ENCODE data around the gene RASD1. TPM values are rescaled to one million over a fixed set of nuclear protein-coding genes. Genes with fewer than 3 reads are reported as not detected.
A peak's percentile ranks its signal among the peaks of the same experiment; 100 is the strongest.

RASD1 gene
- polyA plus RNA-seq, 1 of the 3 experiments (the other 2 are of a cell fraction) = 0.43 TPM

DNA sequence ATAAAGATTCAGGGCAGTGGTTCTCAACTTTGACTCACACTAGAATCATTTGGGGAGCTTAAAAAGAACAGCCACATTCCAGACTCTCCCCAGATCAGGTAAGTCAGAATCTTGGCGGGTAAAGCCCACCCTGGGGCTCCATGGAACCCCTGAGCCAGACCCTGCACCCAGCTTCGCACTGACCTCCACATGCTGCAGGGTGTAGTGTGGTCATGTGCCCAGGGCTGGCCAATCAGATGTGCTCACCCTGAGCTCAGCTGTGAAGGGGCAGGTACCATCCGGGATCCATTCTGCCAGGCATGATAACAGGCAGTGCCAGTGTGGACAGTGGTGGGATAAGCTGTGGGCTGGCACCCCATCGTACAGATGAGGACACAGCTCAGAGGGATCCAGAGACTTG, 47.5 kb downstream of the RASD1 start:
- TF ChIP-seq RCOR1 (IDR thresholded peaks at IDR 0.05; ENCODE audit: low read length) (no peak), MEF2A (IDR thresholded peaks at IDR 0.05; ENCODE audit: borderline replicate concordance, low read depth) (no peak), ELF1 (IDR thresholded peaks at IDR 0.05) (no peak), EZH2phosphoT487 (IDR thresholded peaks at IDR 0.05; ENCODE audit: borderline replicate concordance, low read depth) (no peak), RXRA (IDR thresholded peaks at IDR 0.05; ENCODE audit: borderline replicate concordance, low read depth) (no peak), FOXM1 (IDR thresholded peaks at IDR 0.05; ENCODE audit: low read depth) (no peak)
- TF ChIP-seq, protein P1, sequence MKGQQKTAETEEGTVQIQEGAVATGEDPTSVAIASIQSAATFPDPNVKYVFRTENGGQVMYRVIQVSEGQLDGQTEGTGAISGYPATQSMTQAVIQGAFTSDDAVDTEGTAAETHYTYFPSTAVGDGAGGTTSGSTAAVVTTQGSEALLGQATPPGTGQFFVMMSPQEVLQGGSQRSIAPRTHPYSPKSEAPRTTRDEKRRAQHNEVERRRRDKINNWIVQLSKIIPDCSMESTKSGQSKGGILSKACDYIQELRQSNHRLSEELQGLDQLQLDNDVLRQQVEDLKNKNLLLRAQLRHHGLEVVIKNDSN (IDR thresholded peaks at IDR 0.05; ENCODE audit: borderline replicate concordance, low read depth) = peak; percentile 43; the same call in 1 of the 2 replicates
- no peaks in the 10 kb centered on the region for H3K36me3 ChIP-seq (replicated peaks in 1 of 2; ENCODE audit: control insufficient read depth in 1 of 2, insufficient read depth in 2 of 2, low read length in 1 of 2)
- ChIA-PET CTCF (interaction anchor here (1.1 to 1.9 kb wide), 3 partner anchors 9 to 93 kb away, joined by 3 to 7 read pairs (median 4); partner anchors contain the start of gene RASD1), POLR2A (no interaction called here)
- H3K79me2 ChIP-seq (ENCODE audit: insufficient read depth) = no peaks in the 10 kb centered on the region
- H3K9me2 ChIP-seq = no peaks in the 10 kb centered on the region
- no peaks in the 10 kb centered on the region for H3K9me3 ChIP-seq
- no peaks in the 10 kb centered on the region; a peak in 1 of 4 replicates for H3K4me1 ChIP-seq (ENCODE audit: control insufficient read depth in 1 of 2, insufficient read depth in 2 of 2, low read depth in 1 of 2, low read length in 1 of 2)
- H3K4me2 ChIP-seq = no peak overlapping the region
- no peak overlapping the region for H2AFZ ChIP-seq (ENCODE audit: low read depth)
- WGBS (ENCODE audit: low lambda C conversion rate) = 60% methylated on average over 3 of the region's 4 CpGs
- H3K9ac ChIP-seq = no peak overlapping the region
- no peaks in the 10 kb centered on the region for H4K20me1 ChIP-seq (ENCODE audit: insufficient read depth)
- DNase-seq = no peak
- no peaks in the 10 kb centered on the region for H3K27me3 ChIP-seq (ENCODE audit: insufficient read depth)
- no peaks in the 10 kb centered on the region for H3F3A ChIP-seq (replicated peaks; ENCODE audit: insufficient read depth)
- H3K27ac ChIP-seq (ENCODE audit: low read depth in 2 of 2, low read length in 1 of 2) = no peak overlapping the region
- H3K4me3 ChIP-seq (ENCODE audit: low read depth in 2 of 2, low read length in 1 of 2) = no peak overlapping the region

DNA sequence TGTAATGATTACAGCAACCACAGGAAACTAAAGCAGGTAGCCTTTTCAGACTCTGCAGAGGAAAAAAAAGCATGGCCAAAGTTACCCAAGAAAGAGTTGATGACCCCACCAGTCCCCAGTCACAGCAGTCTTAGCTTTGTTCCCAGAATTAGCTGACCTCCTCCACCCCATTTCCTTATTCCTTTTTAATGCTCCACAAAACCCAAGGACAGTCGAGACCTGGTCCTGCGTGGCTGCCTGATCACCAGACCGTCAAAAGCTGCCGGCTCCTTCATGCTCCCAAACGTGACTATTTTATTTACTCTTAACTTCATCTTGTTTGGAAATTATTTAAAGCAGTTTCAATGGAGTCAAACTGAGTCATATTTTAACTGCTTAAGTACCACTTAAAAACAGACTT, 48.1 kb downstream of the RASD1 start:
- Histone ChIP-seq H3K9me2 (no peaks in the 10 kb centered on the region), H3K27me3 (ENCODE audit: insufficient read depth) (no peaks in the 10 kb centered on the region), H3K36me3 (replicated peaks in 1 of 2; ENCODE audit: control insufficient read depth in 1 of 2, insufficient read depth in 2 of 2, low read length in 1 of 2) (no peaks in the 10 kb centered on the region), H3K79me2 (ENCODE audit: insufficient read depth) (no peaks in the 10 kb centered on the region), H3F3A (replicated peaks; ENCODE audit: insufficient read depth) (no peaks in the 10 kb centered on the region), H2AFZ (ENCODE audit: low read depth) (no peak overlapping the region), H3K9ac (no peak overlapping the region), H4K20me1 (ENCODE audit: insufficient read depth) (no peaks in the 10 kb centered on the region), H3K4me2 (no peak overlapping the region), H3K4me3 (ENCODE audit: low read depth in 2 of 2, low read length in 1 of 2) (no peak overlapping the region), H3K4me1 (ENCODE audit: control insufficient read depth in 1 of 2, insufficient read depth in 2 of 2, low read depth in 1 of 2, low read length in 1 of 2) (no peaks in the 10 kb centered on the region; a peak in 1 of 4 replicates), H3K9me3 (no peaks in the 10 kb centered on the region), H3K27ac (ENCODE audit: low read depth in 2 of 2, low read length in 1 of 2) (no peak overlapping the region)
- POLR2A ChIA-PET = no interaction called here
- no peak for DNase-seq
- 64% methylated on average over 5 of the region's 5 CpGs for whole genome bisulfite sequencing (ENCODE audit: low lambda C conversion rate)
- TF ChIP-seq, protein P2, sequence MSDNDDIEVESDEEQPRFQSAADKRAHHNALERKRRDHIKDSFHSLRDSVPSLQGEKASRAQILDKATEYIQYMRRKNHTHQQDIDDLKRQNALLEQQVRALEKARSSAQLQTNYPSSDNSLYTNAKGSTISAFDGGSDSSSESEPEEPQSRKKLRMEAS (IDR thresholded peaks at IDR 0.05; ENCODE audit: low read depth) = no peak
- TF ChIP-seq, protein P3, sequence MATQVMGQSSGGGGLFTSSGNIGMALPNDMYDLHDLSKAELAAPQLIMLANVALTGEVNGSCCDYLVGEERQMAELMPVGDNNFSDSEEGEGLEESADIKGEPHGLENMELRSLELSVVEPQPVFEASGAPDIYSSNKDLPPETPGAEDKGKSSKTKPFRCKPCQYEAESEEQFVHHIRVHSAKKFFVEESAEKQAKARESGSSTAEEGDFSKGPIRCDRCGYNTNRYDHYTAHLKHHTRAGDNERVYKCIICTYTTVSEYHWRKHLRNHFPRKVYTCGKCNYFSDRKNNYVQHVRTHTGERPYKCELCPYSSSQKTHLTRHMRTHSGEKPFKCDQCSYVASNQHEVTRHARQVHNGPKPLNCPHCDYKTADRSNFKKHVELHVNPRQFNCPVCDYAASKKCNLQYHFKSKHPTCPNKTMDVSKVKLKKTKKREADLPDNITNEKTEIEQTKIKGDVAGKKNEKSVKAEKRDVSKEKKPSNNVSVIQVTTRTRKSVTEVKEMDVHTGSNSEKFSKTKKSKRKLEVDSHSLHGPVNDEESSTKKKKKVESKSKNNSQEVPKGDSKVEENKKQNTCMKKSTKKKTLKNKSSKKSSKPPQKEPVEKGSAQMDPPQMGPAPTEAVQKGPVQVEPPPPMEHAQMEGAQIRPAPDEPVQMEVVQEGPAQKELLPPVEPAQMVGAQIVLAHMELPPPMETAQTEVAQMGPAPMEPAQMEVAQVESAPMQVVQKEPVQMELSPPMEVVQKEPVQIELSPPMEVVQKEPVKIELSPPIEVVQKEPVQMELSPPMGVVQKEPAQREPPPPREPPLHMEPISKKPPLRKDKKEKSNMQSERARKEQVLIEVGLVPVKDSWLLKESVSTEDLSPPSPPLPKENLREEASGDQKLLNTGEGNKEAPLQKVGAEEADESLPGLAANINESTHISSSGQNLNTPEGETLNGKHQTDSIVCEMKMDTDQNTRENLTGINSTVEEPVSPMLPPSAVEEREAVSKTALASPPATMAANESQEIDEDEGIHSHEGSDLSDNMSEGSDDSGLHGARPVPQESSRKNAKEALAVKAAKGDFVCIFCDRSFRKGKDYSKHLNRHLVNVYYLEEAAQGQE (IDR thresholded peaks at IDR 0.05; ENCODE audit: low read depth, low read length) = no peak
- TF ChIP-seq TAF1 (IDR thresholded peaks at IDR 0.05; ENCODE audit: borderline replicate concordance, low read depth, low read length) = no peak
- TF ChIP-seq RCOR1 (IDR thresholded peaks at IDR 0.05; ENCODE audit: low read length) = no peak
- no peak for TF ChIP-seq ELF1 (IDR thresholded peaks at IDR 0.05)
- TF ChIP-seq SMC3 (IDR thresholded peaks at IDR 0.05; ENCODE audit: low read depth, low read length) = no peak
- CTCF ChIA-PET = interaction anchor here (1.4 kb wide), 1 partner anchor 8 kb away, joined by 4 read pairs; no protein-coding TSS in a partner anchor

All from SK-N-SH (cell line).